Keratinocyte (primary cell): ENCODE results near the gene ARRDC3. TPM values are rescaled to one million over a fixed set of nuclear protein-coding genes. Genes with fewer than 3 reads are reported as not detected.

ENCODE experiments used
- DNase-seq: peaks from one replicate; pipeline ENCODE4 v3.0.0-alpha.2; 2011; ENCODE audit warnings: low read depth, missing footprints, low spot score
- FAIRE-seq: peaks from 2 replicates; lab custom pipeline; 2011; peaks lifted over from hg19 to GRCh38; lab: Jason Lieb, UNC
- H2AFZ ChIP-seq: 2 replicates; pipeline ENCODE4 v1.6.0; 2012; ENCODE audit warnings: low read length, control low read depth, inconsistent platforms; ENCODE audit not compliant: control insufficient read depth
- H3K27ac ChIP-seq: 2 replicates; pipeline ENCODE4 v1.5.1; 2011; ENCODE audit warnings: low read length; ENCODE audit not compliant: control insufficient read depth, insufficient read depth
- H3K27me3 ChIP-seq: 3 replicates; pipeline ENCODE4 v1.6.0; 2011; ENCODE audit warnings: low read length; ENCODE audit not compliant: control insufficient read depth, insufficient read depth; ENCODE audit errors: extremely low read depth
- H3K36me3 ChIP-seq, 2 experiments: 2 replicates in 1 of 2; 3 replicates in 1 of 2; pipeline ENCODE4 v1.5.1; 2011; ENCODE audit warnings: low read length in 2 of 2, mild to moderate bottlenecking in 1 of 2; ENCODE audit not compliant: control insufficient read depth in 2 of 2, insufficient read depth in 2 of 2; ENCODE audit errors: extremely low read depth in 1 of 2
- H3K4me1 ChIP-seq: 3 replicates; pipeline ENCODE4 v1.5.1; 2011; ENCODE audit warnings: low read length; ENCODE audit not compliant: control insufficient read depth, insufficient read depth; ENCODE audit errors: extremely low read depth
- H3K4me2 ChIP-seq: 3 replicates; pipeline ENCODE4 v1.6.0; 2011; ENCODE audit warnings: low read depth, low read length; ENCODE audit not compliant: control insufficient read depth, insufficient read depth; ENCODE audit errors: extremely low read depth
- H3K4me3 ChIP-seq, 3 experiments: fragments of 200-600 bp in 1 of 3; sonication (generic) in 1 of 3; 2 replicates in 2 of 3; 3 replicates in 1 of 3; pipeline ENCODE4 v1.5.1; 2011 to 2016; ENCODE audit warnings: low read length in 3 of 3, mild to moderate bottlenecking in 3 of 3, control low read depth in 2 of 3, inconsistent platforms in 1 of 3, low read depth in 1 of 3, mixed read lengths in 1 of 3, mixed run types in 1 of 3, moderate library complexity in 1 of 3; ENCODE audit not compliant: control insufficient read depth in 2 of 3, insufficient read depth in 2 of 3; ENCODE audit errors: extremely low read depth in 1 of 3
- H3K79me2 ChIP-seq: 2 replicates; pipeline ENCODE4 v1.6.0; 2012; ENCODE audit warnings: low read length; ENCODE audit not compliant: control insufficient read depth, insufficient read depth
- H3K9ac ChIP-seq: 3 replicates; pipeline ENCODE4 v1.6.0; 2011; ENCODE audit warnings: low read length; ENCODE audit not compliant: control insufficient read depth, insufficient read depth; ENCODE audit errors: extremely low read depth
- H3K9me1 ChIP-seq: 3 replicates; pipeline ENCODE4 v1.6.0; 2011; ENCODE audit warnings: low read length; ENCODE audit not compliant: control insufficient read depth, insufficient read depth; ENCODE audit errors: extremely low read depth
- H3K9me3 ChIP-seq: 2 replicates; pipeline ENCODE4 v1.5.1; 2012; ENCODE audit warnings: low read depth, low read length; ENCODE audit not compliant: control insufficient read depth
- H4K20me1 ChIP-seq: 3 replicates; pipeline ENCODE4 v1.6.0; 2011; ENCODE audit warnings: low read length; ENCODE audit not compliant: control insufficient read depth, insufficient read depth; ENCODE audit errors: extremely low read depth
- CTCF ChIP-seq, 3 experiments: IDR thresholded peaks in 1 of 3; conservative IDR thresholded peaks in 1 of 3; optimal IDR thresholded peaks in 1 of 3; 2 replicates in 2 of 3; 3 replicates in 1 of 3; pipeline versions ENCODE3 to v1.5.1; 2011; ENCODE audit warnings: low read length in 3 of 3, mild to moderate bottlenecking in 3 of 3, moderate library complexity in 2 of 3, control low read depth in 1 of 3, inconsistent platforms in 1 of 3; ENCODE audit not compliant: insufficient read depth in 2 of 3; ENCODE audit errors: extremely low read depth in 1 of 3
- EZH2 ChIP-seq: IDR thresholded peaks from one replicate; pipeline ENCODE4 v1.6.1; 2012; ENCODE audit warnings: inconsistent platforms, mild to moderate bottlenecking, low read length, moderate library complexity
- dilution Hi-C: fragments of 300-500 bp; cut with MboI; formaldehyde crosslinking; loops from one replicate; pipeline ENCODE4 v1.7.0; 2020; ENCODE audit warnings: low sequenced_read_pairs; ENCODE audit not compliant: extremely low pct_ligation_motif_present
- polyA plus RNA-seq, 5 experiments: library from polyadenylated mRNA; depleted of rRNA in 3 of 5; stranded (reverse) in 3 of 5; stranded (forward) in 1 of 5; unstranded in 1 of 5; fragments of >200 nt; gene quantifications; 1 replicate in 1 of 5; 2 replicates in 3 of 5; 3 replicates in 1 of 5; pipeline versions ENCODE4 v1.2.1 to v1.2.3, GENCODE V29; 2011 to 2012; ENCODE audit warnings: missing spikeins in 2 of 5, low read depth in 1 of 5, low replicate concordance in 1 of 5

The ARRDC3 gene
- polyA plus RNA-seq, 1 donor (not counting 4 experiments of a cell fraction or from before 2014, with no cell fraction given) = 8.9 TPM

- dilution Hi-C loops = no loop called here
- no peak overlapping the region for H2AFZ ChIP-seq
- no peaks in the 10 kb centered on the region for H4K20me1 ChIP-seq
- no peaks in the 10 kb centered on the region for H3K27me3 ChIP-seq
- H3K9me3 ChIP-seq = no peaks in the 10 kb centered on the region
- H3K27ac ChIP-seq = no peak overlapping the region
- no peaks in the 10 kb centered on the region for H3K36me3 ChIP-seq
- H3K4me1 ChIP-seq = no peaks in the 10 kb centered on the region
- no peaks in the 10 kb centered on the region for H3K79me2 ChIP-seq
- H3K4me2 ChIP-seq = no peak overlapping the region
- no peak for FAIRE-seq
- DNase-seq = no peak
- no peak overlapping the region for H3K4me3 ChIP-seq
- H3K9me1 ChIP-seq = no peaks in the 10 kb centered on the region
- no peak overlapping the region for H3K9ac ChIP-seq
- TF ChIP-seq CTCF (optimal IDR thresholded peaks at IDR 0.05 in 1 of 3, IDR thresholded peaks at IDR 0.05 in 1 of 3, conservative IDR thresholded peaks at IDR 0.05 in 1 of 3; ENCODE audit: extremely low read depth in 1 of 3, insufficient read depth in 2 of 3, low read length in 3 of 3) (no peak), EZH2 (no peak)
These were observed 36.0 kb upstream of the ARRDC3 start for GRCh38 chr5:91419136-91419535.

- no peak for DNase-seq
- H3K4me2 ChIP-seq = no peak overlapping the region
- no peaks in the 10 kb centered on the region for H3K4me1 ChIP-seq
- H3K9ac ChIP-seq = no peak overlapping the region
- H3K9me1 ChIP-seq = no peaks in the 10 kb centered on the region
- no peak overlapping the region for H3K4me3 ChIP-seq
- no peaks in the 10 kb centered on the region for H3K36me3 ChIP-seq
- no peaks in the 10 kb centered on the region for H3K9me3 ChIP-seq
- H4K20me1 ChIP-seq = no peaks in the 10 kb centered on the region
- no peaks in the 10 kb centered on the region for H3K27me3 ChIP-seq
- TF ChIP-seq CTCF (optimal IDR thresholded peaks at IDR 0.05 in 1 of 3, IDR thresholded peaks at IDR 0.05 in 1 of 3, conservative IDR thresholded peaks at IDR 0.05 in 1 of 3; ENCODE audit: extremely low read depth in 1 of 3, insufficient read depth in 2 of 3, low read length in 3 of 3) = no peak
- TF ChIP-seq EZH2 = no peak
- no peaks in the 10 kb centered on the region for H3K79me2 ChIP-seq
- dilution Hi-C loops = no loop called here
- H2AFZ ChIP-seq = no peak overlapping the region
- no peak for FAIRE-seq
- no peak overlapping the region for H3K27ac ChIP-seq
These were observed 35.0 kb upstream of the ARRDC3 start for GRCh38 chr5:91418158-91418557.
